ENCODE results near the gene LRRC38.
"Not testable (repeated sequence)": the region's sequence is repeated elsewhere in the genome, so short reads cannot be mapped to it uniquely, and the experiment has no call there.

The LRRC38 gene
- 0 to 0.05 reads per million in 2 donors for total RNA-seq

GRCh38 chr1:13513895-13514546 lies at the start of gene LRRC38:
LRRC38 (minus strand) TSS chr1:13514003; CDS start chr1:13513593, 410 bp downstream.
- DNase-seq = no peak

DNA sequence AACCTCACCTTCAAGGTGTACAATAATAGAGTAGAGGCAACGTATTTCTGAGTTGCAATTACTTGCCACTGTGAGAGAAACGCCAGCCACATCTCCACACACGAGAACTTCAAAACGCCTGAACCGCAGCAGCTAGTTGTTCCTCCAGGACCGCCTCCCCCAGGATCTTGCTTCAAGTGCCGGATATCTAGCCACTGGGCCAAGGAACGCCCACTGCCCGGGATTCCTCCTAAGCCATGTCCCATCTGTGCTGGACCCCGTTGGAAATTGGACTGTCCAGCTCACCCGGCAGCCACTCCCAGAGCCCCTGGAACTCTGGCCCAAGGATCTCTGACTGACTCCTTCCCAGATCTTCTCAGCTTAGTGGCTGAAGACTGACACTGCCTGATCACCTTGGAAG lies 49.2 kb upstream of the LRRC38 start:
- DNase-seq = not testable (repeated sequence)

GRCh38 chr1:13560541-13560940 lies 46.7 kb upstream of the LRRC38 start:
- no peak for DNase-seq

DNA sequence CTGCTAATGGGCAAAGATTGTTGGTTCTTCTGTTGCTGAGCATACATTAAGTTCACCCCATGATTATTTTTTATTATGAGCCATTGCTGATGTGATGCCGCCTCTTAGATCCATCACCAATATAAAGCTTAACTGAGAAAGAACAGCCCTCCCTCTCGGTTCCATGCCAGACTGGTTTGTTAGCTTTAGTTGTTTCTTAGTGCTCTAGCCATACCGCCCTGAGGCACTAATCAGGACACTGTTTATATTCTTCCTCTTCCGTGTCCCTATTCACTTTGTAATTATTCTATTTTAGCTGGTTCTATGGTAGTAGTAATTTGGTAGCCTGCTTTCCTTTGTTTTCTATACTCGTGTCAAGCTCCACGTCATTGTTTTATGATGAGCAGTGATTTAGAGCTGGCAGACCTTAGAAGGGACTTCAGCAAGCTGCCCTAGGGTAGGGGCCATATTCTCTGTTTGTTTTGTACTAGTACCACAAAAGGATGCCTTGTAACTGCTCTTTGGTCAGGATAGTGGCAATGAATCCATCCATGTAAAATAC lies 42.5 kb upstream of the LRRC38 start:
- DNase-seq = no peak

GRCh38 chr1:13554798-13555197 lies 41.0 kb upstream of the LRRC38 start:
- no peak for DNase-seq

DNA sequence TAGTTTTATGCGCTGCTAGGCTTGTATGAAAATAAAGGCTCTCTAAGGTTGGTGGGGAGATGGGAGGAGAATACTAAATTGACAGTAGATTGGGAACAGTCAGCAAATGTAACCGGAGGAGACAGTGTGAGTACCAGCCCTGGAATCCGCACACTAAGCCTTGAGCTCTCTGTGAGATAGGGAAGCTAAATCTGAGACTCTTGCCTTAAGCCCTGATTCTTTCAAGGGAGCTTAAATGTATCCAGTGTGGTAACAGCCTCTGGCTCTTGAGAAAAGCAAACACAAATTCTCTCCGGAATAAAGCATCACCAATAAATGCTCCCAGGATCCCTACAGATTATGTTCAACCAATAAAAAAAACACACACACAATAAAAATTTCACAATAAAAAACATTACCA lies 36.9 kb upstream of the LRRC38 start:
- DNase-seq = no peak

- DNase-seq = no peak
These were observed 35.7 kb upstream of the LRRC38 start for GRCh38 chr1:13549521-13549920.

DNA sequence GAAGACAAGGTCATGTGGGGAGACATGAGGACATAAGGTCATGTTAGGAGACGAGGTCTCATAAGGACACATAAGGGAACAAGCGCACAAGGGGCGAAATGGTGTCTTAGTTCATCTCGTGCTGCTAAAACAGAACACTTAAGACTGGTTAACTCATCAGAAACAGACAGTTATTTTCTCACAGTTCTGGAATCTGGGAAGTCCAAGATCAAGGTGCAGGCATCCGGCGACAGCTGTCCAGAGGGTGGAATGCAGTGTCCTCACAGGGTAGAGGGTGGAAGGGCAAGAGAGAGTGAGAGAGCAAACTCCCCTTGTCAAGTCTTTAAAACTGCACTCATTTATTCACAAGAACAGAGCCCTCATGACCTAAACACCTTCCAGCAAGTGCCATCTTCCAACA lies 35.2 kb upstream of the LRRC38 start:
- DNase-seq = no peak

GRCh38 chr1:13548281-13548680 lies 34.5 kb upstream of the LRRC38 start:
- no peak for DNase-seq

DNA sequence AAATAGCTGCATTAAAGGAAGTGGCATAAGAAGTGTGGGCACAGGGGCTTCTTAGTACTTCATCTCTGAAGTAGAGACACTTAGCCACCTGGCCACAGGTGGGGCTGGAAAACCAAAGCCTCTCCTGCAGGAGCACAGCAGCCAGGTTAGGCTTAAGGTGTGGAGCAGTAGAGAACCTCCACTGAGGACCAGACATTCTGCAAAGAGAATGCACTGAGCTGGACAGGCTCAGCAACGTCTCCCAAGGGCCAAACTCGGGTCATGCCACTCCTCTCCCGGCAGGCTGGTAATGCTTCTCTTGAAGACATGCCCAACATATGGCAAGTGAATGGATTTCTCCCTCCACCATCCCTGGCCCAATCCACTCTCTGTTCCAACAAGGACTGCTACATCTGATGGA lies 33.0 kb upstream of the LRRC38 start:
- no peak for DNase-seq

DNA sequence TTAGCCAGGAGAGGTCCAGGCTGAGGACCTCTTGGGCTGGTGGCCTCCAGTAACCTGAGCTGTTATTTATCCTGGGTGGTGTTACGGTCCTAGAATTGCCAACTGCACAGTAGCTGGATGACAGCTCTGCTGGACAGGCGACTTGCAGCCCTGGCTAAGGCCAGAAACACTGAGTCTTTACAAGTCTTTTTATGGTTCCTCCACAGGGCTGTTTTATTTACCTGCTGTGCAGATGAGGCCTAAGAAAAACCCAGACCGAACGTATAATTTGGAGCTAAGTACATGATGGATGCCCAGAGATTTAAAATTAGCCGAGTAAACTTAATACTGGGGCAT lies 30.4 kb upstream of the LRRC38 start:
- no peak for DNase-seq

DNA sequence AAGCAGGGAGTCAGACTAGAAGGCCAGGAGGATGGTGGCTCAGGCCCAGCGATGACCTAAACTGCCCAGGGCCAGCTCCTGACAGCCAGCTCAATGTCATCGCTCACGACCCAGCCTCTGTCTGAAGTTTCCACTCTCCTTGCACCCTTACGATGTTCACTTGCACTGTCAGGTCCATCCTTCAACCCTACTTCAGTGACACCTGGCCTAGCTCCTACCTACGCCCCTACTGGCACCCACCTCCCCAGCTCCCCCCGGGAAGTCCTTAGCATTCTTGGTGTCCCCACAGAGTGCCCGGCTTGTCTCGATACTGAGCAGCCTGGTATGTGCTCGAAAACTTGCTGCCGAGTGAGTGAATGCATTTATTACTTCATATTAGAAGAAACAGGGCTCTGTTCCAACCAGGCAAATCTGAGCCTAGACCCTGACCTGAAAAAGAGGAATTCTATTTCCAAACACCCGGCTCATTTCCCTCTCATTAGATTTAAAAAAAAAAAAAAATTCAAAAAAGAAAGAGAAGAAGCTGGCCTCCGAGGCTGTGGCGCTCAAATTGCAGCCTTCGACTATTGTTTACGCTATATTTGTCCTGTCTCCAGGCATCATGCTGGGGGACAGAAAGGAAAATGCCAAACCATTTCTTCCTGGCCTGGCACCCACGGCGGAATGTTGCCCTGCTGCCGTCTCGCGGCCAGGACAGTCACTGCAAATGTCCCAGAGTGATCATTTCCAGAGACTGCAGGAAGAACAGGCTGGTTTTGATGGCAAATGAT lies 29.8 kb upstream of the LRRC38 start:
- no peak for DNase-seq

DNA sequence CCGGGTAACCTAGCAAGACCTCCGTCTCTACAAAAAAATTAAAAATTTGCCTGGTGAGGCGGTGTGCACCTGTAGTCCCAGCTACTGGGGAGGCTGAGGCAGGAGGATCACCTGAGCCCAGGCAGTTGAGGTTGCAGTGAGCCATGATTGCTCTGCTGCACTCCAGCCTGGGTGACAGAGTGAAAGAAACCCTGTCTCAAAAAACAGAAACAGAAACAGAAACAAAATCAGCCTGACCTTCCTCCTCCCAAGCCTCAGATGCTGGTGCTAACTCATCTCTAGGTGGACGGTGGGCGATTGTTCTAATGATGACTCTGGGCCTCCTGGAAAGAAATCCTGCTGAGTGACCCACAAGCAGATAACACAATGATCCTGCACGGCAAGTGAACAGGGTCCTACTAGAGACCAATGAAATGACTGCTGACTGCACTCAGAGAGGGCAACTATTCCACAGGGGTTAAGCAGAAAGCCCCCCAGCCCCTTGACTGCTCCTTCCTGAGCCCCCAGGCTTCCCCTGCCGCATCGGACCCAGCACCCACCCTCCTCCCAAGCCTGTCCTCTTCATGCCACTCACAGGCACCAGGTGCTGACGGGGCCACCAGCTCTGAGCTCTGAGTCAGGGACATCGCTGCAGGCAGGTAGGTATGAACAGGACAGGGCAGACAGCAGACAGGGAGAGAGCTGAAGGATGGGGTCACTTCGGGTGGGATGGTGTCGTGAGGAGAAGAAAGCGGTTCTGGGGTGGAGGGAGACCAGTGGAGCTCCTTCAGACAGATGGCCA lies 27.8 kb upstream of the LRRC38 start:
- no peak for DNase-seq

DNA sequence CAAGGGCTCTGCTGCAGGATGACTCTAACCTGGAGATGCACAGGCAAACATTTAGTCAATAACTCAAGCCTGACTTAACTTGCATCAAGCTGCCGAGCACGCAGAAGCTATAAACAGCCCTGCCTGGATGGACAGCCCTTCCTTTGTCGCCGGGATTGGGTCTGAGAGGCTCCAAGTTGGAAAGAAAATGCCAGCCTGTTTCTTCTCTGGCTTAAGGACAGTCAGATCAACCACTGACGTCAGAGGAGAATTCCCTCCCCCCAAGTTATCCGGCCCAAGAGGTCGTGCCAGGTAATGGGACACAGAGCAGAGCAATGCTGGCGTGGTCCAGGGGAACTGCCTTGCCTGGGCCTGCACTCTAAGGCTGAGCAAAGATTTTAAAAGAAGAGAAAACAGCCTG lies 27.1 kb upstream of the LRRC38 start:
- DNase-seq = no peak

- no peak for DNase-seq
These were observed 25.9 kb upstream of the LRRC38 start for GRCh38 chr1:13539683-13540082.

- DNase-seq = no peak
These were observed 25.0 kb upstream of the LRRC38 start for GRCh38 chr1:13538832-13539231.

GRCh38 chr1:13536571-13536970 lies 22.8 kb upstream of the LRRC38 start:
- DNase-seq = no peak

DNA sequence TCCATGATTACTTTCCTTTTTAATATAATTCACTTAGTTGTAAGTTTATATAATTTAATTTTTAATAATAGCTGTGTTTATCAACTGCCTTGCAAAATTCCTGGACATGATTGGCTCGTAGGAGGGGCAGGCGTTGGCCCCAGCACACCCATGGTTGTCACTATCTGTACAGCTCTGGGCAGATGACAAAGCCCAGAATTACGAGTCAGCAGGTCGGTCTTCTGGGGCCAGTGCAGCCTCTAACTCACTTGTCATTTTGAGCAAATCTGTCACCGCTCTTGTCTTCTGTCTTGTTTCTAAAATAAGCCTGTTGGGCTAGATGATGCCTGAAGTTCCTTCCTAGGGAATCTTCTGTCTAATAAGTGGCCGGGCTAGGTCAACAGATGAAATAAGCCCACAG lies 21.4 kb upstream of the LRRC38 start:
- no peak for DNase-seq

DNA sequence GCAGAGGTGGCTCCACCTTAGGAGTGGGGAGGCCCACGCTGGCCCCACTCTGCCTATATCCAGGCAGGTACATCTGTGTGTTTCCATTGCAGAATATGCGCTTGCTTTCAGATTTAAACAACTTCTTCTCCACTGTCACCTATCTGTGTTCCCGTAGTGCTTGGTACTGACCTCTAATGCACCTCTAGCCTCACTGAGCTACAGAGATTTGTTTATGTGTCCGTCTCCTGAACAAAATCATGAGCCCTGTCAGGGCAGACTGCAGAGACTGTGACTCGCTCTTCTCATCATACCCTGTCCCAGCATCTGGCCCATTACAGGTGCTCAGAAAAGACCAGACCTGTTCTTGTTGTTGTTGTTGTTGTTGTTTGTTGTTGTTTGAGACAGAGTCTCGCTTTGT lies 14.5 kb upstream of the LRRC38 start:
- no peak for DNase-seq

DNA sequence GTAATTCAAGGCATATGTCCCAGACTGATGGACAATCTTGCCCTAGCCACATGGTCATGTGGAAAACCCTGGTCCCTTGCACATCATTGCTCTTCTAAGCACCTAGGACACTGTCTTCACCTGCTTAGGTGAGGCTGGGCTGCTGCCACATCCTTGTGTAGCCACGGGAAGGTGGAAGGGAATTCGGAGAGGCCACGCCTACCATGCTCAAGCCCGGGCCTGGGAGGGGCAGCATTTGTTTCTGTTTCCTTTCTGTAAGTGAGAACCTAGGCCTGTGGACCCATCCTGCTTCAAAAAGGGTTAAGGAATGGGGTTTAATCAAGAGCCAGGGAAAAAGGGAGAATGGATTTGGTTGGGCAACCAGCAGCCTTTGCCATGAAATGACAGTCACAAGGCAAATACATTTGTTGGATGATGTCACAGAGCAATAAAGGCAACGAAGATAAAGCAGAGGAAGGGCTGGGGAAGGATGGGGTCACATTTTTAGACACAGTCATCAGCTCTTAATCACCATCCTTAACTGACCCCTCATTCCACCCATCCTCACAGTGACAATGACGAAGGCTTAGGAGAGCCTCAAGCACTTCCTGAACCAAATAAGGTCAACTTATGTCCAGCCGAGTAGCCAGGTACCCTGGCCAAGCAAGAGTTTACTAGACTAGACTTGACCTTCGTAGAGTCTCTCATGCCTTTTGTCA lies 10.1 kb upstream of the LRRC38 start:
- DNase-seq = no peak

GRCh38 chr1:13520985-13521384 lies 7.2 kb upstream of the LRRC38 start:
- DNase-seq = no peak

DNA sequence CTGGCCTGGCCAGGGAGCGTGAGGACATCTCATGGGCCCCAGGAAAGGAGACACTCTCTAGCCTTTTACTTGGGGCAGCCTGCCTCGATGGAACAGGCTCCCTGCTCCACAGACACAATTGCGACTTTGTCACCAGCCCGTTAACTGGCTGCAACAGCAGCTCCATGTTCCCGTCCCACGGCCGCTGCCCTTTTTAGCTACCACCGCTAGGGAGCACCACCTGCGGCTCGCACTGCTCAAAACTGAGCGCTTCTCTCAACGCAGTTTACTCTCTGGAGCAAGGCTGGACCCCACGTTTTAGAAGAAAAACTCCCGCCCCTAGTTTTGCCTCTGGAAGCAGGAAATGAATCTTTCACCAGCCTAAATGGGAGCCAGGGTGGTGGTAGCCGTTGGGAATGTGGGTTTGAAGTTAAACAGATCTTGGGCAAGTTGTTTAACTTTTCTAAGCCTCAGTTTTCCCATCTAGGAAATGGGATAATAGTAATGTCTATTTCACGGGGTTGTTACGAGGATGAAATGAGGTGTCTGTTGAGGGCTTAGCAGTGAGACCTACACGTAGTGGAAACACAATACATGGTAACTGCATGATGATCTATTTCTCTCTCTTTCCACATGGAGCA lies 3.5 kb upstream of the LRRC38 start:
- DNase-seq = no peak

- no peak for DNase-seq
These were observed 2.8 kb upstream of the LRRC38 start for GRCh38 chr1:13516606-13517005.
